ENCODE results near the gene TSPAN17.
A peak's percentile ranks its signal among the peaks of the same experiment; 100 is the strongest.

TSPAN17 gene

DNA sequence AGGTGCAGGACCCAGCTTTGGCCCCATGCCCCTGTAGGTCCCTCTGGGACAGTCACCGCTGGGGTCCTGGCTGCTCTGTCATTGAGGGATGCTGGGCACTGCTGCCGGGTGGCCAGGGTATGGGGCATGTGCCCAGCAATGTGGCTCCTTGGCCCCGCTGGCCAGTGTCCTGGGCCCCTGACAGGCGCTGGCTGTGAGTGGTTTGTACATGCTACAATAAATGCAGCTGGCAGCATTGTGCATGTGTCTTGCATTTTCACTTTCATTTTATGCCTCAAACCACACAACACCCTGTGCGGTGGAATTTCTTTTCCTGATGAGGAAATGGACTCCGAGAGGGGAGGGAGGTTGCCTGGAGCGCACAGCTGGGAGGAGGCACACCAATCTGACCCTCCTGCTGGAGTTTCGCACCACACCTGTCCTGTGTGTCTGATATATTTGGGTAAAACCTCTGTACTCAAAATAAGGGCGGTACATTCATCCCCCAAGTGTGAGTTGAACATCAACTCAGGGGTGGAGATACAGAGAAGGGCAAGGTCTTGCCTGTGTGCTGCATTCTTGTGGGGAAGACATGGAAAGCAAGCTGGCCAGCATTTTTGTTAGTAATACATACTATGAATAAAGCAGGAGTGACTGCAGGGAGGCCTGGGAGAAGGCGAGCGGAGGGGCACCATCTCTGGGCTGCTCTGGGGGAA is 11.7 kb downstream of the TSPAN17 start:
- H3K14ac ChIP-seq (ENCODE audit: low read length in 2 of 2) = no peak overlapping the region
- no peak overlapping the region for H2BK5ac ChIP-seq (ENCODE audit: low read depth, low read length, poor library complexity, severe bottlenecking)
- DNase-seq = peak; percentile 75
- peak overlapping the region; percentile 37 for H3K4me2 ChIP-seq (ENCODE audit: low read length, poor library complexity, severe bottlenecking)
- WGBS = 88% methylated on average over 9 of the region's 11 CpGs
- H2BK15ac ChIP-seq (ENCODE audit: low read depth, poor library complexity, severe bottlenecking) = peak overlapping the region; percentile 33
- H2AK5ac ChIP-seq (ENCODE audit: low read length, severe bottlenecking) = no peak overlapping the region
- H3K9ac ChIP-seq (ENCODE audit: low read length) = peak overlapping the region; percentile 60
- H3K4ac ChIP-seq (ENCODE audit: low read depth in 1 of 2, low read length in 2 of 2) = no peak overlapping the region
- no peak overlapping the region for H2AFZ ChIP-seq (ENCODE audit: low read depth, low read length)
- H3K79me1 ChIP-seq (replicated peaks; ENCODE audit: low read length, poor library complexity, severe bottlenecking) = peaks cover 3% of the 10 kb centered on the region
- H3K9me3 ChIP-seq (ENCODE audit: control insufficient read depth, low read length) = no peaks in the 10 kb centered on the region
- H4K91ac ChIP-seq (ENCODE audit: low read length) = no peak overlapping the region
- no peak overlapping the region for H2BK120ac ChIP-seq (ENCODE audit: low read depth, low read length)
- H3K27me3 ChIP-seq (ENCODE audit: control insufficient read depth in 1 of 2, insufficient read depth in 1 of 2, low read length in 2 of 2) = peaks cover 8 to 24% of the 10 kb centered on the region in 2 experiments
- H3K4me3 ChIP-seq (ENCODE audit: insufficient read depth in 1 of 2, low read depth in 1 of 2, low read length in 2 of 2) = peak overlapping the region in 1 of 2 experiments; percentile 70
- H3K36me3 ChIP-seq (ENCODE audit: control insufficient read depth in 1 of 2, insufficient read depth in 2 of 2, low read depth in 1 of 2, low read length in 2 of 2) = peaks cover 38 to 39% of the 10 kb centered on the region in 2 experiments
- peaks cover 18% of the 10 kb centered on the region for H3K4me1 ChIP-seq (ENCODE audit: control insufficient read depth, insufficient read depth, low read depth, low read length)
- H3K18ac ChIP-seq (ENCODE audit: low read depth in 1 of 2, low read length in 2 of 2) = no peak overlapping the region
- peak overlapping the region; percentile 69 for H3K27ac ChIP-seq (ENCODE audit: low read length, poor library complexity, severe bottlenecking)
- no peak overlapping the region for H2BK12ac ChIP-seq (ENCODE audit: low read length in 2 of 2)
- no peak overlapping the region for H3K23ac ChIP-seq (ENCODE audit: low read length in 2 of 2)
- H4K8ac ChIP-seq (ENCODE audit: low read length) = no peak overlapping the region

DNA sequence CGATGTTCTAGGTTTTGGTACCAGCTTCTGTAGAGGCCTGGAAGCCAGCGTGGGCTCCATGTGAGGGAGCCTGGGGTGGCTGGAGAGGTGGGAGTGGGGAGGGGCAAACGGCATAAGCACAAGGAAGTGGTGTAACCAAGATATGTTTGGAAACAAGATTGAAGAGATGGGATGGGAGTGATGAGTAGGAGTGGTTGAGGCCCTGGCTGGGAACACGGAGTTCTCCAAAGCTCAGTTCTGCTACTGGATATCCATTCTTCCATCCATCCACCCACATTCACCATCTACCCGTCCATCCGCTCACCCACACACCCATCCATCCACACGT is 12.2 kb downstream of the TSPAN17 start:
- Histone ChIP-seq H3K4me2 (ENCODE audit: low read length, poor library complexity, severe bottlenecking) (peak overlapping the region; percentile 15), H4K91ac (ENCODE audit: low read length) (no peak overlapping the region), H2AK5ac (ENCODE audit: low read length, severe bottlenecking) (no peak overlapping the region), H2BK12ac (ENCODE audit: low read length in 2 of 2) (no peak overlapping the region), H3K23ac (ENCODE audit: low read length in 2 of 2) (no peak overlapping the region), H3K36me3 (ENCODE audit: control insufficient read depth in 1 of 2, insufficient read depth in 2 of 2, low read depth in 1 of 2, low read length in 2 of 2) (peaks cover 33 to 34% of the 10 kb centered on the region in 2 experiments), H2BK15ac (ENCODE audit: low read depth, poor library complexity, severe bottlenecking) (peak overlapping the region; percentile 33), H3K4me3 (ENCODE audit: insufficient read depth in 1 of 2, low read depth in 1 of 2, low read length in 2 of 2) (peak overlapping the region in 1 of 2 experiments; percentile 70), H3K79me1 (replicated peaks; ENCODE audit: low read length, poor library complexity, severe bottlenecking) (peaks cover 3% of the 10 kb centered on the region), H3K18ac (ENCODE audit: low read depth in 1 of 2, low read length in 2 of 2) (no peak overlapping the region), H3K27me3 (ENCODE audit: control insufficient read depth in 1 of 2, insufficient read depth in 1 of 2, low read length in 2 of 2) (peaks cover 14 to 30% of the 10 kb centered on the region in 2 experiments), H3K14ac (ENCODE audit: low read length in 2 of 2) (no peak overlapping the region), H4K8ac (ENCODE audit: low read length) (no peak overlapping the region), H3K27ac (ENCODE audit: low read length, poor library complexity, severe bottlenecking) (peak overlapping the region; percentile 69), H2AFZ (ENCODE audit: low read depth, low read length) (no peak overlapping the region), H2BK5ac (ENCODE audit: low read depth, low read length, poor library complexity, severe bottlenecking) (no peak overlapping the region), H3K9ac (ENCODE audit: low read length) (peak overlapping the region; percentile 60), H3K4me1 (ENCODE audit: control insufficient read depth, insufficient read depth, low read depth, low read length) (peaks cover 18% of the 10 kb centered on the region), H3K9me3 (ENCODE audit: control insufficient read depth, low read length) (no peaks in the 10 kb centered on the region), H3K4ac (ENCODE audit: low read depth in 1 of 2, low read length in 2 of 2) (no peak overlapping the region), H2BK120ac (ENCODE audit: low read depth, low read length) (no peak overlapping the region)
- DNase-seq = no peak
- 82% methylated on average over 6 of the region's 7 CpGs for WGBS

DNA sequence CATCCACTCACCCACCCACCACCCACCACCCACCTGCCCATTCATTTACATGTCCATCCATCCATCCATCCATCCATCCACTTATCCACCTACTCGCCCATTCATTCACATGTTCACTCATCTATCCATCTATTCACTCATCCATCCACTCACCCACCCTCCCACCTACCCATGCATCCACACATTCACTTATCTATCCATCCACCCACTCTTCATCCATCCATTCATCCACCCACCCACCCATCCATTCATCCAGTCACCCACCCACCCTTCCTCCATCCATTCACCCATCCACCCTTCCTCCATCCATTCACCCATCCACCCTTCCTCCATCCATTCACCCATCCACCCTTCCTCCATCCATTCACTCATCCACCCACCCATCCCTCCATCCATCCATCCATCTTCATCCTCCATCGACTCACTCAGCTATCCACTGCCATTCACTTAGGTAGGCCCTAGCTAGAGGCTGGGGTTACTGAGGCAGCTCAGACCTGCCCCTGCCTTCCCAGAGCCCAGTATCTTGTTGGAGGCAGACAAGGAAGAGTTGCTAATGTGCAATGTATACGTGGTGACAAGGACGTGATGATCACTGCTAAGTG is 12.7 kb downstream of the TSPAN17 start:
- Histone ChIP-seq H3K27me3 (ENCODE audit: control insufficient read depth in 1 of 2, insufficient read depth in 1 of 2, low read length in 2 of 2) (peaks cover 18 to 33% of the 10 kb centered on the region in 2 experiments), H3K14ac (ENCODE audit: low read length in 2 of 2) (no peak overlapping the region), H3K4me1 (ENCODE audit: control insufficient read depth, insufficient read depth, low read depth, low read length) (peaks cover 20% of the 10 kb centered on the region), H3K9me3 (ENCODE audit: control insufficient read depth, low read length) (no peaks in the 10 kb centered on the region), H3K18ac (ENCODE audit: low read depth in 1 of 2, low read length in 2 of 2) (no peak overlapping the region), H3K79me1 (replicated peaks; ENCODE audit: low read length, poor library complexity, severe bottlenecking) (no peaks in the 10 kb centered on the region), H3K4me2 (ENCODE audit: low read length, poor library complexity, severe bottlenecking) (no peak overlapping the region), H2BK12ac (ENCODE audit: low read length in 2 of 2) (no peak overlapping the region), H3K27ac (ENCODE audit: low read length, poor library complexity, severe bottlenecking) (no peak overlapping the region), H3K4ac (ENCODE audit: low read depth in 1 of 2, low read length in 2 of 2) (no peak overlapping the region), H3K36me3 (ENCODE audit: control insufficient read depth in 1 of 2, insufficient read depth in 2 of 2, low read depth in 1 of 2, low read length in 2 of 2) (peaks cover 28 to 29% of the 10 kb centered on the region in 2 experiments), H4K91ac (ENCODE audit: low read length) (no peak overlapping the region), H2AFZ (ENCODE audit: low read depth, low read length) (no peak overlapping the region), H2BK5ac (ENCODE audit: low read depth, low read length, poor library complexity, severe bottlenecking) (no peak overlapping the region), H3K4me3 (ENCODE audit: insufficient read depth in 1 of 2, low read depth in 1 of 2, low read length in 2 of 2) (no peak overlapping the region), H2BK120ac (ENCODE audit: low read depth, low read length) (no peak overlapping the region), H2AK5ac (ENCODE audit: low read length, severe bottlenecking) (no peak overlapping the region), H2BK15ac (ENCODE audit: low read depth, poor library complexity, severe bottlenecking) (no peak overlapping the region), H3K9ac (ENCODE audit: low read length) (peak overlapping the region; percentile 26), H3K23ac (ENCODE audit: low read length in 2 of 2) (no peak overlapping the region), H4K8ac (ENCODE audit: low read length) (no peak overlapping the region)
- WGBS = 59% methylated on average over 4 of the region's 4 CpGs
- DNase-seq = no peak

DNA sequence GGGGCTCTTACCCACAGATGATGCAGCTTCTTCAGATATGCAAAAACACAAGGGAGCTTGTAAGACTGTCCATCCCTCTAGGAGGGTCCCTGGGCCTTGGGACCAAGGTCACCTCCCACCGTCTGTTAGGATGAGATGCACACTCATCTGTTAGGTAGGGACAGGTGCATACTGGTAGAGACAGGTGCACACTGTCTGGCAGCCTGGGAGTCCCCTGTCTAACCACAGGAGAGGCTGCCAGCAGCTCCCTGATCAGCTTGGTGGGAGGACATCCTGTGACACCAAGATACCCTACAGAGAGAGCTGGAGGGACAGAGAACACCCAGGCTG is 13.2 kb downstream of the TSPAN17 start:
- Histone ChIP-seq H3K23ac (ENCODE audit: low read length in 2 of 2) (no peak overlapping the region), H2BK5ac (ENCODE audit: low read depth, low read length, poor library complexity, severe bottlenecking) (no peak overlapping the region), H3K9ac (ENCODE audit: low read length) (peak overlapping the region; percentile 26), H3K79me1 (replicated peaks; ENCODE audit: low read length, poor library complexity, severe bottlenecking) (no peaks in the 10 kb centered on the region), H3K4me2 (ENCODE audit: low read length, poor library complexity, severe bottlenecking) (no peak overlapping the region), H3K9me3 (ENCODE audit: control insufficient read depth, low read length) (no peaks in the 10 kb centered on the region), H3K27me3 (ENCODE audit: control insufficient read depth in 1 of 2, insufficient read depth in 1 of 2, low read length in 2 of 2) (peaks cover 24 to 38% of the 10 kb centered on the region in 2 experiments), H2AFZ (ENCODE audit: low read depth, low read length) (no peak overlapping the region), H3K4ac (ENCODE audit: low read depth in 1 of 2, low read length in 2 of 2) (no peak overlapping the region), H3K4me1 (ENCODE audit: control insufficient read depth, insufficient read depth, low read depth, low read length) (peaks cover 20% of the 10 kb centered on the region), H3K18ac (ENCODE audit: low read depth in 1 of 2, low read length in 2 of 2) (no peak overlapping the region), H2AK5ac (ENCODE audit: low read length, severe bottlenecking) (peak overlapping the region; percentile 12), H2BK15ac (ENCODE audit: low read depth, poor library complexity, severe bottlenecking) (no peak overlapping the region), H3K14ac (ENCODE audit: low read length in 2 of 2) (no peak overlapping the region), H4K8ac (ENCODE audit: low read length) (no peak overlapping the region), H3K4me3 (ENCODE audit: insufficient read depth in 1 of 2, low read depth in 1 of 2, low read length in 2 of 2) (no peak overlapping the region), H3K36me3 (ENCODE audit: control insufficient read depth in 1 of 2, insufficient read depth in 2 of 2, low read depth in 1 of 2, low read length in 2 of 2) (peaks cover 23 to 24% of the 10 kb centered on the region in 2 experiments), H4K91ac (ENCODE audit: low read length) (no peak overlapping the region), H2BK12ac (ENCODE audit: low read length in 2 of 2) (no peak overlapping the region), H2BK120ac (ENCODE audit: low read depth, low read length) (no peak overlapping the region), H3K27ac (ENCODE audit: low read length, poor library complexity, severe bottlenecking) (no peak overlapping the region)
- 0% methylated on average over 1 of the region's 1 CpG for WGBS
- DNase-seq = peak; percentile 7

Data from mesenchymal stem cell (in vitro differentiated cells and primary cell).